Adrenal gland (tissue), 5 donors: Measurements from ENCODE around the gene ARHGEF7.

ENCODE experiments used
- CTCF ChIP-seq, 6 experiments: fragments of 450-650 bp in 4 of 6; fragments of 200-600 bp in 2 of 6; sonication (generic) in 1 of 6; IDR thresholded peaks; 1 replicate in 5 of 6; 2 replicates in 1 of 6; pipeline versions ENCODE4 v1.5.1 to v1.8.0; 2016 to 2021; ENCODE audit warnings: antibody characterized with exemption in 6 of 6, mild to moderate bottlenecking in 2 of 6, moderate library complexity in 1 of 6
- POLR2A ChIP-seq, 2 donors: fragments of 450-650 bp; IDR thresholded peaks; one replicate each; pipeline ENCODE4 v1.6.1; 2017; ENCODE audit warnings: antibody characterized with exemption in 2 of 2, mild to moderate bottlenecking in 2 of 2, moderate library complexity in 1 of 2
- donor health status: DM: no; HTN: no; CAD: no.

GRCh38 chr13:111227405-111227804 lies 112.3 kb downstream of the ARHGEF7 start:
- TF ChIP-seq CTCF (IDR thresholded peaks at IDR 0.05), result no peak
- TF ChIP-seq POLR2A (IDR thresholded peaks at IDR 0.05), result no peak
